Measurements from ENCODE around the gene MDFIC. TPM values are rescaled to one million over a fixed set of nuclear protein-coding genes. Genes with fewer than 3 reads are reported as not detected.

MDFIC gene
- total and polyA plus RNA-seq, 5 donors from 2014 or later: 65.1 to 99.9 (median 87.0) TPM

GRCh38 chr7:115056019-115056418, 134.1 kb downstream of the MDFIC start:
- no peaks in the 10 kb centered on the region for H3K9me3 ChIP-seq (ENCODE audit: control insufficient read depth in 2 of 2, low read length in 2 of 2)
- H3K27ac Mint-ChIP-seq: no peak overlapping the region
- H3K27me3 Mint-ChIP-seq: peaks cover 4% of the 10 kb centered on the region
- peaks cover 0 to 5% (median 0%) of the 10 kb centered on the region in 7 donors for H3K9me3 Mint-ChIP-seq
- no peak overlapping the region for H3K27ac ChIP-seq (ENCODE audit: insufficient read depth, low read length, poor library complexity, severe bottlenecking)
- no peak for ATAC-seq (ENCODE audit: low read depth in 2 of 2)
- H3K4me3 Mint-ChIP-seq: no peak overlapping the region
- no peaks in the 10 kb centered on the region for H3K36me3 ChIP-seq (ENCODE audit: control insufficient read depth, insufficient read depth, low read length)
- DNase-seq: no peak
- peaks cover 3% of the 10 kb centered on the region for H3K36me3 Mint-ChIP-seq
- H3K4me3 ChIP-seq (ENCODE audit: low read depth, low read length): no peak overlapping the region
- H3K4me1 Mint-ChIP-seq: peaks cover 0 to 2% (median 0%) of the 10 kb centered on the region in 4 donors
- no peaks in the 10 kb centered on the region for H3K4me1 ChIP-seq (ENCODE audit: control insufficient read depth, insufficient read depth, low read length, poor library complexity, severe bottlenecking)
- H3K27me3 ChIP-seq (ENCODE audit: control insufficient read depth, insufficient read depth, low read length): no peaks in the 10 kb centered on the region

- no peaks in the 10 kb centered on the region for H3K36me3 Mint-ChIP-seq
- H3K27ac Mint-ChIP-seq: no peak overlapping the region
- no peak for ATAC-seq (ENCODE audit: low read depth in 2 of 2)
- peaks cover 0 to 3% (median 0%) of the 10 kb centered on the region in 7 donors for H3K9me3 Mint-ChIP-seq
- Histone ChIP-seq H3K27me3 (ENCODE audit: control insufficient read depth, insufficient read depth, low read length) (no peaks in the 10 kb centered on the region), H3K9me3 (ENCODE audit: control insufficient read depth in 2 of 2, low read length in 2 of 2) (no peaks in the 10 kb centered on the region), H3K36me3 (ENCODE audit: control insufficient read depth, insufficient read depth, low read length) (no peaks in the 10 kb centered on the region), H3K27ac (ENCODE audit: insufficient read depth, low read length, poor library complexity, severe bottlenecking) (no peak overlapping the region), H3K4me1 (ENCODE audit: control insufficient read depth, insufficient read depth, low read length, poor library complexity, severe bottlenecking) (no peaks in the 10 kb centered on the region), H3K4me3 (ENCODE audit: low read depth, low read length) (no peak overlapping the region)
- no peak overlapping the region for H3K4me3 Mint-ChIP-seq
- DNase-seq: no peak
- peaks cover 4% of the 10 kb centered on the region for H3K27me3 Mint-ChIP-seq
- H3K4me1 Mint-ChIP-seq: peaks cover 0 to 2% (median 0%) of the 10 kb centered on the region in 4 donors
Observed at GRCh38 chr7:115058726-115059125, 136.8 kb downstream of the MDFIC start.

DNA sequence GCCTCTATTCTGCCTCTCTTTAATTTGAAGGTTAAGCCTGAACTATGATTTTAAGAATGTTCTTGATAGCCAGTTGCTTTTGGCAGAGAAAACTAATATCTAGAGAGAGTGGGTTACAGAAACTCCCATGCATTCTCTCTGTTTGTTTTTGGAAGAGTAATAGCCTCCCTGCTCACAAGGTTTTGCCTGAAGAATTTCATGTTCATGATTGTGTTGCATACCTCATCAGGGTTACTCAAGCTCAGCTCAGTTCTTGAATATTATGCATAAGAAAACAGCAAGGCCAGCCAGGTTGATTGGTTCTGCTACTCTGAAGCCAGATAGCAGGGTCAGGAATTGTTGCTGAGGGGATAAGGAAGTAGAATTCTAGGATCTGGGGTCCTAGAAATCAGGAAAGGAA, 137.4 kb downstream of the MDFIC start:
- Mint-ChIP-seq H3K4me3 (no peak overlapping the region), H3K4me1 (peaks cover 0 to 2% (median 0%) of the 10 kb centered on the region in 4 donors), H3K27me3 (peaks cover 4% of the 10 kb centered on the region), H3K27ac (no peak overlapping the region), H3K9me3 (peaks cover 0 to 3% (median 0%) of the 10 kb centered on the region in 7 donors), H3K36me3 (no peaks in the 10 kb centered on the region)
- no peaks in the 10 kb centered on the region for H3K9me3 ChIP-seq (ENCODE audit: control insufficient read depth in 2 of 2, low read length in 2 of 2)
- no peak overlapping the region for H3K27ac ChIP-seq (ENCODE audit: insufficient read depth, low read length, poor library complexity, severe bottlenecking)
- no peak for ATAC-seq (ENCODE audit: low read depth in 2 of 2)
- no peak for DNase-seq
- H3K36me3 ChIP-seq (ENCODE audit: control insufficient read depth, insufficient read depth, low read length): no peaks in the 10 kb centered on the region
- H3K4me3 ChIP-seq (ENCODE audit: low read depth, low read length): no peak overlapping the region
- H3K4me1 ChIP-seq (ENCODE audit: control insufficient read depth, insufficient read depth, low read length, poor library complexity, severe bottlenecking): no peaks in the 10 kb centered on the region
- no peaks in the 10 kb centered on the region for H3K27me3 ChIP-seq (ENCODE audit: control insufficient read depth, insufficient read depth, low read length)

- H3K4me1 ChIP-seq (ENCODE audit: control insufficient read depth, insufficient read depth, low read length, poor library complexity, severe bottlenecking): no peaks in the 10 kb centered on the region
- no peak overlapping the region for H3K27ac ChIP-seq (ENCODE audit: insufficient read depth, low read length, poor library complexity, severe bottlenecking)
- Mint-ChIP-seq H3K36me3 (no peaks in the 10 kb centered on the region), H3K4me1 (no peaks in the 10 kb centered on the region), H3K27me3 (peaks cover 7% of the 10 kb centered on the region), H3K4me3 (no peak overlapping the region), H3K27ac (no peak overlapping the region), H3K9me3 (peaks cover 0 to 3% (median 0%) of the 10 kb centered on the region in 7 donors)
- H3K4me3 ChIP-seq (ENCODE audit: low read depth, low read length): no peak overlapping the region
- no peaks in the 10 kb centered on the region for H3K27me3 ChIP-seq (ENCODE audit: control insufficient read depth, insufficient read depth, low read length)
- H3K9me3 ChIP-seq (ENCODE audit: control insufficient read depth in 2 of 2, low read length in 2 of 2): no peaks in the 10 kb centered on the region
- no peak for DNase-seq
- ATAC-seq (ENCODE audit: low read depth in 2 of 2): no peak
- no peaks in the 10 kb centered on the region for H3K36me3 ChIP-seq (ENCODE audit: control insufficient read depth, insufficient read depth, low read length)
Observed at GRCh38 chr7:115060095-115060870, 138.4 kb downstream of the MDFIC start.

GRCh38 chr7:115066050-115066449, 144.2 kb downstream of the MDFIC start:
- Histone ChIP-seq H3K4me3 (ENCODE audit: low read depth, low read length) (no peak overlapping the region), H3K27ac (ENCODE audit: insufficient read depth, low read length, poor library complexity, severe bottlenecking) (no peak overlapping the region), H3K4me1 (ENCODE audit: control insufficient read depth, insufficient read depth, low read length, poor library complexity, severe bottlenecking) (no peaks in the 10 kb centered on the region), H3K36me3 (ENCODE audit: control insufficient read depth, insufficient read depth, low read length) (no peaks in the 10 kb centered on the region), H3K27me3 (ENCODE audit: control insufficient read depth, insufficient read depth, low read length) (no peaks in the 10 kb centered on the region), H3K9me3 (ENCODE audit: control insufficient read depth in 2 of 2, low read length in 2 of 2) (no peaks in the 10 kb centered on the region)
- Mint-ChIP-seq H3K27ac (no peak overlapping the region), H3K4me3 (no peak overlapping the region), H3K36me3 (no peaks in the 10 kb centered on the region), H3K9me3 (no peaks in the 10 kb centered on the region), H3K27me3 (peaks cover 4% of the 10 kb centered on the region), H3K4me1 (no peaks in the 10 kb centered on the region)
- DNase-seq (no peak), ATAC-seq (ENCODE audit: low read depth in 2 of 2) (no peak)

DNA sequence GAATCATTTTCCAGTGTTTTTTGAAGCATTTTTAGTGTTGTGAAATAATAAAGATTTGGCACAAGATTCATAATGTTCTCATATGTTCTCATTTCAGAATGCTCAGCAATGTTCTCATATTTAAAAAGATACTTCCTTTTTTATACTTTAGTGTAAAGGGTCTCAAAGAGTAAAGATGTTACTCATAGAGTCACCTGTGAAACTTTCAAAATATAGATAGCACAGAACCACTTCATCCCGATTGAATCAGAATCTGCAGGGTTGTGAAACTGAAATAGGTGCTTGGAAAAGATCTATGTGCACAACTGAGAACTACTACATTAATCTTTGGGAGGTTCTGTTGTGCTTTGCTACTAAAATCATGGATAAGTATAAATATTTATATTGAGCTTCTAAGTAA, 144.7 kb downstream of the MDFIC start:
- H3K9me3 Mint-ChIP-seq: no peaks in the 10 kb centered on the region
- no peaks in the 10 kb centered on the region for H3K4me1 Mint-ChIP-seq
- no peak overlapping the region for H3K27ac Mint-ChIP-seq
- H3K36me3 Mint-ChIP-seq: no peaks in the 10 kb centered on the region
- Histone ChIP-seq H3K4me3 (ENCODE audit: low read depth, low read length) (no peak overlapping the region), H3K27ac (ENCODE audit: insufficient read depth, low read length, poor library complexity, severe bottlenecking) (no peak overlapping the region), H3K9me3 (ENCODE audit: control insufficient read depth in 2 of 2, low read length in 2 of 2) (no peaks in the 10 kb centered on the region), H3K4me1 (ENCODE audit: control insufficient read depth, insufficient read depth, low read length, poor library complexity, severe bottlenecking) (no peaks in the 10 kb centered on the region), H3K36me3 (ENCODE audit: control insufficient read depth, insufficient read depth, low read length) (no peaks in the 10 kb centered on the region), H3K27me3 (ENCODE audit: control insufficient read depth, insufficient read depth, low read length) (no peaks in the 10 kb centered on the region)
- peaks cover 4% of the 10 kb centered on the region for H3K27me3 Mint-ChIP-seq
- DNase-seq (no peak), ATAC-seq (ENCODE audit: low read depth in 2 of 2) (no peak)
- H3K4me3 Mint-ChIP-seq: no peak overlapping the region

DNA sequence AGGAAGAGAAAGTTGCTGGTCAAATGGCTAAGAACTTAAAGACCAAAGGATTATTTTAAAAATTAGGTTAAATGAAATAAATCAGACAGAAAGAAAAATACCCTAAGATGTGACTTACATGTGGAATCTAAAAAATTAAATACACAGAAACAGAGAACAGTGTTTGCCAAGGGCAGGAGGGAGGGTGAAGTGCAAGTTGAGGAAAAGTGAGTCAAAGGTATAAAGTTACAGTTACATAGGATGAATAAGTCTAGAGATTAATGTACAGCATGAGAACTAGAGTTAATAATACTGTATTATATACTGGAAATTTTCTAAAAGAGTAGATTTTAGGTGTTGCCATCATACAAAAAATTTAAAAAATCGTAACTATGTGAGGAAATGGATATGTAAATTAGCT, 146.3 kb downstream of the MDFIC start:
- Histone ChIP-seq H3K27ac (ENCODE audit: insufficient read depth, low read length, poor library complexity, severe bottlenecking) (no peak overlapping the region), H3K36me3 (ENCODE audit: control insufficient read depth, insufficient read depth, low read length) (no peaks in the 10 kb centered on the region), H3K4me1 (ENCODE audit: control insufficient read depth, insufficient read depth, low read length, poor library complexity, severe bottlenecking) (no peaks in the 10 kb centered on the region), H3K27me3 (ENCODE audit: control insufficient read depth, insufficient read depth, low read length) (no peaks in the 10 kb centered on the region), H3K9me3 (ENCODE audit: control insufficient read depth in 2 of 2, low read length in 2 of 2) (no peaks in the 10 kb centered on the region), H3K4me3 (ENCODE audit: low read depth, low read length) (no peak overlapping the region)
- Mint-ChIP-seq H3K9me3 (no peaks in the 10 kb centered on the region), H3K36me3 (no peaks in the 10 kb centered on the region), H3K27me3 (peaks cover 4% of the 10 kb centered on the region), H3K4me3 (no peak overlapping the region), H3K4me1 (peaks cover 0 to 3% (median 0%) of the 10 kb centered on the region in 4 donors), H3K27ac (no peak overlapping the region)
- ATAC-seq (ENCODE audit: low read depth in 2 of 2): no peak
- DNase-seq: no peak
